Trophoblast cell (in vitro differentiated cells and primary cell): ENCODE data around the gene IPO11.
"Not testable (repeated sequence)": the region's sequence is repeated elsewhere in the genome, so short reads cannot be mapped to it uniquely, and the experiment has no call there.

Experiments
- DNase-seq, 2 donors: peaks; one replicate each; pipeline ENCODE4 v3.0.0-alpha.2; 2016
- H2AFZ ChIP-seq: 2 replicates; pipeline ENCODE4 v1.6.1; 2013; ENCODE audit warnings: low read length, moderate library complexity, mild to moderate bottlenecking; ENCODE audit not compliant: insufficient read depth, poor library complexity
- H2AK5ac ChIP-seq: 2 replicates; pipeline ENCODE4 v1.6.1; 2013; ENCODE audit warnings: mild to moderate bottlenecking, low read length
- H2BK120ac ChIP-seq: 2 replicates; pipeline ENCODE4 v1.6.1; 2013; ENCODE audit warnings: low read length, mild to moderate bottlenecking, moderate library complexity; ENCODE audit not compliant: insufficient read depth, poor library complexity
- H2BK12ac ChIP-seq: 2 replicates; pipeline ENCODE4 v1.6.1; 2013; ENCODE audit warnings: mild to moderate bottlenecking, low read length, moderate library complexity
- H2BK5ac ChIP-seq: 2 replicates; pipeline ENCODE4 v1.6.1; 2013; ENCODE audit warnings: low read length, low read depth, moderate library complexity, mild to moderate bottlenecking; ENCODE audit not compliant: poor library complexity
- H3K14ac ChIP-seq: 2 replicates; pipeline ENCODE4 v1.6.1; 2013; ENCODE audit warnings: mild to moderate bottlenecking, low read length
- H3K18ac ChIP-seq: 2 replicates; pipeline ENCODE4 v1.6.1; 2013; ENCODE audit warnings: mild to moderate bottlenecking, low read length
- H3K23ac ChIP-seq: 2 replicates; pipeline ENCODE4 v1.6.1; 2013; ENCODE audit warnings: low read length
- H3K27ac ChIP-seq: 2 replicates; pipeline ENCODE4 v1.5.1; 2013; ENCODE audit warnings: low read depth, mild to moderate bottlenecking, inconsistent platforms, low read length, moderate library complexity
- H3K27me3 ChIP-seq: 2 replicates; pipeline ENCODE4 v1.6.1; 2013; ENCODE audit warnings: inconsistent platforms, mild to moderate bottlenecking, low read length, moderate library complexity; ENCODE audit not compliant: insufficient read depth
- H3K36me3 ChIP-seq, 2 experiments: 1 replicate in 1 of 2; 2 replicates in 1 of 2; pipeline ENCODE4 v1.6.1; 2013; ENCODE audit warnings: low read length in 2 of 2, mild to moderate bottlenecking in 2 of 2, moderate library complexity in 1 of 2; ENCODE audit not compliant: insufficient read depth in 2 of 2, control insufficient read depth in 1 of 2
- H3K4ac ChIP-seq: 2 replicates; pipeline ENCODE4 v1.6.1; 2013; ENCODE audit warnings: low read depth, mild to moderate bottlenecking, low read length, moderate library complexity
- H3K4me1 ChIP-seq, 2 experiments: 1 replicate in 1 of 2; 2 replicates in 1 of 2; pipeline ENCODE4 v1.6.1; 2013; ENCODE audit warnings: low read length in 2 of 2, mild to moderate bottlenecking in 2 of 2, moderate library complexity in 1 of 2; ENCODE audit not compliant: insufficient read depth in 2 of 2, control insufficient read depth in 1 of 2
- H3K4me2 ChIP-seq: 2 replicates; pipeline ENCODE4 v1.6.1; 2013; ENCODE audit warnings: inconsistent platforms, mild to moderate bottlenecking, low read length, moderate library complexity
- H3K4me3 ChIP-seq: 2 replicates; pipeline ENCODE4 v1.5.1; 2013; ENCODE audit warnings: mild to moderate bottlenecking, low read depth, low read length, inconsistent platforms
- H3K79me1 ChIP-seq: one replicate; pipeline ENCODE4 v1.6.1; 2013; ENCODE audit warnings: low read length
- H3K79me2 ChIP-seq: 2 replicates; pipeline ENCODE4 v1.6.1; 2013; ENCODE audit warnings: low read length, mild to moderate bottlenecking; ENCODE audit not compliant: control insufficient read depth, insufficient read depth, poor library complexity
- H3K9ac ChIP-seq: 2 replicates; pipeline ENCODE4 v1.6.1; 2013; ENCODE audit warnings: mild to moderate bottlenecking, low read length
- H3K9me3 ChIP-seq: 2 replicates; pipeline ENCODE4 v1.6.1; 2013; ENCODE audit warnings: low read depth, mild to moderate bottlenecking, control low read depth, inconsistent platforms, low read length; ENCODE audit not compliant: insufficient read depth
- H4K12ac ChIP-seq: 2 replicates; pipeline ENCODE4 v1.6.1; 2013; ENCODE audit warnings: low read depth, mild to moderate bottlenecking, low read length, moderate library complexity
- H4K8ac ChIP-seq: 2 replicates; pipeline ENCODE4 v1.6.1; 2013; ENCODE audit warnings: low read depth, mild to moderate bottlenecking, low read length, moderate library complexity
- H4K91ac ChIP-seq: one replicate; pipeline ENCODE4 v1.6.1; 2013; ENCODE audit warnings: low read depth, mild to moderate bottlenecking, low read length, moderate library complexity
- WGBS: extraction: QIAGEN DNeasy Blood & Tissue Kit; methylation state at CpG from one replicate; pipeline ENCODE4 v1.1.7; 2013; ENCODE audit warnings: missing lambda C conversion rate; ENCODE audit not compliant: insufficient read length, insufficient coverage; ENCODE audit errors: extremely low coverage; 5-methylcytosine and 5-hydroxymethylcytosine counted together

Gene IPO11

DNA sequence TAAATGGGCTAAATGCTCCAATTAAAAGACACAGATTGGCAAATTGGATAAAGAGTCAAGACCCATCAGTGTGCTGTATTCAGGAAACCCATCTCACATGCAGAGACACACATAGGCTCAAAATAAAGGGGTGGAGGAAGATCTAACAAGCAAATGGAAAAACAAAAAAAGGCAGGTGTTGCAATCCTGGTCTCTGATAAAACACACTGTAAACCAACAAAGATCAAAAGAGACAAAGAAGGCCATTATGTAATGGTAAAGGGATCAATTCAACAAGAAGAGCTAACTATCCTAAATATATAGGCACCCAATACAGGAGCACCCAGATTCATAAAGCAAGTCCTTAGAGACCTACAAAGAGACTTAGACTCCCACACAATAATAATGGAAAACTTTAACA, 245.2 kb downstream of the IPO11 start:
- not testable (repeated sequence) for H3K4me3 ChIP-seq, H3K36me3 ChIP-seq, H3K27me3 ChIP-seq, H3K4ac ChIP-seq, H3K79me1 ChIP-seq, H4K91ac ChIP-seq, H3K79me2 ChIP-seq, H2BK12ac ChIP-seq, H3K4me1 ChIP-seq, H3K9ac ChIP-seq, H3K23ac ChIP-seq, H3K4me2 ChIP-seq, H3K14ac ChIP-seq, H4K12ac ChIP-seq, H3K9me3 ChIP-seq, H2BK5ac ChIP-seq, H2AK5ac ChIP-seq, H3K18ac ChIP-seq, H4K8ac ChIP-seq, H2AFZ ChIP-seq, DNase-seq, H2BK120ac ChIP-seq, H3K27ac ChIP-seq

DNA sequence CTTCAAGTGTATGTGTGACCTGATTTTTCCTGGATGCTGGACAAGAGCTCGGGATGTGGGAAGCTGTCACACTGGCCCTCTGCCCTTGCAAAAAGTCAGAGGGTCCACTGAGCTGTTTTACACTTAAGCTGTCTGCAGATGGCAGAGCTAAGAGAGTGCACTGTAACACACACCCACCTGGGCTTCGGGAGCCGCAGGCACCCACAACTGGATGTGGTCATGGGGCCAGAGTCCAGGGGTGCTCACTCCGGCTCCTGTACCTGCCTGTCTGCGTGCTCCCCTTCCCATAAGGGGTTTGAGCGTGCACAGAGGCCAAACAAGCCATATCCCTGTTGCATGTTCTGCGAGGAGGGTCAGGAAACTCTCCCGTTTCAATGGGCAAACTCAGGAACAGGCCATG, 248.6 kb downstream of the IPO11 start:
- no CpG with 5 or more reads among the region's 8 CpGs for WGBS
- Histone ChIP-seq H2BK120ac (no peak overlapping the region), H3K4ac (no peak overlapping the region), H2AK5ac (no peak overlapping the region), H3K14ac (no peak overlapping the region), H2AFZ (no peak overlapping the region), H3K27ac (no peak overlapping the region), H3K4me2 (no peak overlapping the region), H3K27me3 (no peaks in the 10 kb centered on the region), H3K36me3 (no peaks in the 10 kb centered on the region), H3K9ac (no peak overlapping the region), H2BK12ac (no peak overlapping the region), H3K9me3 (no peaks in the 10 kb centered on the region), H3K18ac (no peak overlapping the region), H3K4me1 (no peaks in the 10 kb centered on the region), H3K79me2 (no peaks in the 10 kb centered on the region), H3K79me1 (no peaks in the 10 kb centered on the region), H4K91ac (no peak overlapping the region), H3K4me3 (no peak overlapping the region), H4K12ac (no peak overlapping the region), H2BK5ac (no peak overlapping the region), H3K23ac (no peak overlapping the region), H4K8ac (no peak overlapping the region)
- DNase-seq = no peak

GRCh38 chr5:62662521-62662920, 250.0 kb downstream of the IPO11 start:
- Histone ChIP-seq H3K18ac (no peak overlapping the region), H3K27me3 (no peaks in the 10 kb centered on the region), H4K8ac (no peak overlapping the region), H2BK12ac (no peak overlapping the region), H3K14ac (no peak overlapping the region), H4K12ac (no peak overlapping the region), H3K4me2 (no peak overlapping the region), H3K79me2 (no peaks in the 10 kb centered on the region), H3K27ac (no peak overlapping the region), H3K23ac (no peak overlapping the region), H3K4ac (no peak overlapping the region), H3K4me1 (no peaks in the 10 kb centered on the region), H2AK5ac (no peak overlapping the region), H3K9ac (no peak overlapping the region), H3K4me3 (no peak overlapping the region), H2AFZ (no peak overlapping the region), H3K9me3 (no peaks in the 10 kb centered on the region), H4K91ac (no peak overlapping the region), H3K79me1 (no peaks in the 10 kb centered on the region), H3K36me3 (no peaks in the 10 kb centered on the region), H2BK5ac (no peak overlapping the region), H2BK120ac (no peak overlapping the region)
- no peak for DNase-seq
- no CpG with 5 or more reads among the region's 2 CpGs for WGBS

DNA sequence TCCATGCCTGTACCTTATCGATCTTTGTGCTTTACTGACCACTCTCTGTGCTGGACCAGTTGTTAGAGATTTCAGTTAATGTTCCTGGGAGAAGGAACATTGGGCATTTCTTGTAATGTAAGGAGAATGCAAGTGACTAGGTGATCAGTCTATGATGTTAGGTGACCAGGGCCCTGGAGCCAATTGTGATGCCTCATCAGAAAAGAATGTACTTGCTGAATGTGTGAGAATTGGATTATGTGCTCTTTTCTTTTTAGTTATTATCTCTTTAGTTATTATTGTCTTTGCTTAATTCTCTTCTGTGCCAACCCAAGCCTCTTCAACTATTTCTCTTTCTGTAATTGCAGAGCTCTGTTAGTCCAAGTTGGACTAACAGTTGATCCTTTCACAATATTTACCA, 258.9 kb downstream of the IPO11 start:
- no peak overlapping the region for H3K4me2 ChIP-seq
- no peak overlapping the region for H3K23ac ChIP-seq
- H4K8ac ChIP-seq = no peak overlapping the region
- no peaks in the 10 kb centered on the region for H3K27me3 ChIP-seq
- H2AK5ac ChIP-seq = no peak overlapping the region
- DNase-seq = peak; percentile 27 to 76
- no peaks in the 10 kb centered on the region for H3K79me1 ChIP-seq
- no peaks in the 10 kb centered on the region for H3K79me2 ChIP-seq
- H3K9ac ChIP-seq = no peak overlapping the region
- no peak overlapping the region for H2BK5ac ChIP-seq
- no peak overlapping the region for H2BK12ac ChIP-seq
- H3K4ac ChIP-seq = no peak overlapping the region
- no peak overlapping the region for H4K12ac ChIP-seq
- no peaks in the 10 kb centered on the region for H3K9me3 ChIP-seq
- no peak overlapping the region for H2AFZ ChIP-seq
- H3K4me3 ChIP-seq = no peak overlapping the region
- no peaks in the 10 kb centered on the region for H3K4me1 ChIP-seq
- H2BK120ac ChIP-seq = no peak overlapping the region
- H3K18ac ChIP-seq = no peak overlapping the region
- H3K36me3 ChIP-seq = no peaks in the 10 kb centered on the region
- no peak overlapping the region for H3K27ac ChIP-seq
- WGBS = no CpG with 5 or more reads among the region's 1 CpG
- no peak overlapping the region for H3K14ac ChIP-seq
- H4K91ac ChIP-seq = no peak overlapping the region

DNA sequence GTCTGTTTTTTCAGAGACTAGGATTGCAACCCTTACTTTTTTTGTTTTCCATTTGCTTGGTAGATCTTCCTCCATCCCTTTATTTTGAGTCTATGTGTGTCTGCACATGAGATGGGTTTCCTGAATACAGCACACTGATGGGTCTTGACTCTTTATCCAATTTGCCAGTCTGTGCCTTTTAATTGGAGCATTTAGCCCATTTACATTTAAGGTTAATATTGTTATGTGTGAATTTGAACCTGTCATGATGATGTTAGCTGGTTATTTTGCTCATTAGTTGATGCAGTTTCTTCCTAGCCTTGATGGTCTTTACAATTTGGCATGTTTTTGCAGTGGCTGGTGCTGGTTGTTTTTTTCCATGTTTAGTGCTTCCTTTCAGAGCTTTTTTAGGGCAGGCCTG, 264.0 kb downstream of the IPO11 start:
- H3K4me3 ChIP-seq, H2AFZ ChIP-seq, H3K27me3 ChIP-seq, H2BK12ac ChIP-seq, H3K4ac ChIP-seq, H3K9ac ChIP-seq, H3K18ac ChIP-seq, H3K9me3 ChIP-seq, H2AK5ac ChIP-seq, H3K36me3 ChIP-seq, H3K4me1 ChIP-seq, DNase-seq, H4K12ac ChIP-seq, H2BK120ac ChIP-seq, H3K79me2 ChIP-seq, H3K4me2 ChIP-seq, H2BK5ac ChIP-seq, H3K79me1 ChIP-seq, H3K27ac ChIP-seq, H4K91ac ChIP-seq, H3K23ac ChIP-seq, H4K8ac ChIP-seq, H3K14ac ChIP-seq: not testable (repeated sequence)
